ENCODE measurements around the gene IL5RA.

IL5RA gene

GRCh38 chr3:3105815-3106214 lies 4.4 kb downstream of the IL5RA start:
- no peak for DNase-seq
- no peaks in the 10 kb centered on the region for H3K36me3 ChIP-seq
- TF ChIP-seq CTCF (IDR thresholded peaks at IDR 0.05; ENCODE audit: low read depth, low read length) = no peak
- no peak overlapping the region for H3K4me3 ChIP-seq (ENCODE audit: low read depth, low read length)
- H3K27ac ChIP-seq = no peak overlapping the region
- no peaks in the 10 kb centered on the region for H3K27me3 ChIP-seq (ENCODE audit: insufficient read depth, low read depth, severe bottlenecking)
- no peaks in the 10 kb centered on the region for H3K9me3 ChIP-seq (ENCODE audit: severe bottlenecking)

- H3K27me3 ChIP-seq (ENCODE audit: insufficient read depth, low read depth, severe bottlenecking) = no peaks in the 10 kb centered on the region
- TF ChIP-seq CTCF (IDR thresholded peaks at IDR 0.05; ENCODE audit: low read depth, low read length) = no peak
- H3K27ac ChIP-seq = no peak overlapping the region
- no peaks in the 10 kb centered on the region for H3K36me3 ChIP-seq
- H3K4me3 ChIP-seq (ENCODE audit: low read depth, low read length) = no peak overlapping the region
- no peak for DNase-seq
- no peaks in the 10 kb centered on the region for H3K9me3 ChIP-seq (ENCODE audit: severe bottlenecking)
These were observed 4.9 kb downstream of the IL5RA start for GRCh38 chr3:3105246-3105645.

- no peak for TF ChIP-seq CTCF (IDR thresholded peaks at IDR 0.05; ENCODE audit: low read depth, low read length)
- Histone ChIP-seq H3K9me3 (ENCODE audit: severe bottlenecking) (no peaks in the 10 kb centered on the region), H3K27me3 (ENCODE audit: insufficient read depth, low read depth, severe bottlenecking) (no peaks in the 10 kb centered on the region), H3K27ac (no peak overlapping the region), H3K4me3 (ENCODE audit: low read depth, low read length) (no peak overlapping the region), H3K36me3 (no peaks in the 10 kb centered on the region)
- no peak for DNase-seq
These were observed 7.4 kb downstream of the IL5RA start for GRCh38 chr3:3102751-3103150.

- no peaks in the 10 kb centered on the region for H3K27me3 ChIP-seq (ENCODE audit: insufficient read depth, low read depth, severe bottlenecking)
- no peaks in the 10 kb centered on the region for H3K36me3 ChIP-seq
- H3K4me3 ChIP-seq (ENCODE audit: low read depth, low read length) = no peak overlapping the region
- no peak overlapping the region for H3K27ac ChIP-seq
- H3K9me3 ChIP-seq (ENCODE audit: severe bottlenecking) = no peaks in the 10 kb centered on the region
- no peak for DNase-seq
- no peak for TF ChIP-seq CTCF (IDR thresholded peaks at IDR 0.05; ENCODE audit: low read depth, low read length)
These were observed 8.3 kb downstream of the IL5RA start for GRCh38 chr3:3101660-3102458.

GRCh38 chr3:3097958-3098357 lies 12.2 kb downstream of the IL5RA start:
- no peaks in the 10 kb centered on the region for H3K9me3 ChIP-seq (ENCODE audit: severe bottlenecking)
- no peak for DNase-seq
- no peaks in the 10 kb centered on the region for H3K27me3 ChIP-seq (ENCODE audit: insufficient read depth, low read depth, severe bottlenecking)
- no peaks in the 10 kb centered on the region for H3K36me3 ChIP-seq
- no peak overlapping the region for H3K4me3 ChIP-seq (ENCODE audit: low read depth, low read length)
- H3K27ac ChIP-seq = no peak overlapping the region
- no peak for TF ChIP-seq CTCF (IDR thresholded peaks at IDR 0.05; ENCODE audit: low read depth, low read length)

- no peaks in the 10 kb centered on the region for H3K36me3 ChIP-seq
- TF ChIP-seq CTCF (IDR thresholded peaks at IDR 0.05; ENCODE audit: low read depth, low read length) = no peak
- H3K4me3 ChIP-seq (ENCODE audit: low read depth, low read length) = no peak overlapping the region
- no peaks in the 10 kb centered on the region for H3K9me3 ChIP-seq (ENCODE audit: severe bottlenecking)
- H3K27ac ChIP-seq = no peak overlapping the region
- H3K27me3 ChIP-seq (ENCODE audit: insufficient read depth, low read depth, severe bottlenecking) = no peaks in the 10 kb centered on the region
- no peak for DNase-seq
These were observed 21.2 kb downstream of the IL5RA start for GRCh38 chr3:3089017-3089416.

Data from WERI-Rb-1 (cell line).